GM13977 (cell line): ENCODE data around the gene DMD.

ENCODE experiments used
- DNase-seq: peaks from one replicate; pipeline ENCODE4 v3.0.0; 2012; ENCODE audit warnings: low spot score
- in situ Hi-C: fragments of 300-500 bp; cut with MboI; formaldehyde crosslinking; loops from one replicate; pipeline ENCODE4 v1.12.0; 2022; ENCODE audit warnings: low sequenced_read_pairs, low pct_unique_long_range_greater_than_20kb, mixed read lengths, inconsistent platforms; ENCODE audit not compliant: unreplicated experiment
- TF ChIP-seq, protein P1 (sequence below): IDR thresholded peaks from 2 replicates; pipeline ENCODE4 v1.5.1; 2012; ENCODE audit warnings: mild to moderate bottlenecking, control low read depth; ENCODE audit not compliant: insufficient read depth; ENCODE audit errors: extremely low read depth, missing control alignments

Gene DMD

DNA sequence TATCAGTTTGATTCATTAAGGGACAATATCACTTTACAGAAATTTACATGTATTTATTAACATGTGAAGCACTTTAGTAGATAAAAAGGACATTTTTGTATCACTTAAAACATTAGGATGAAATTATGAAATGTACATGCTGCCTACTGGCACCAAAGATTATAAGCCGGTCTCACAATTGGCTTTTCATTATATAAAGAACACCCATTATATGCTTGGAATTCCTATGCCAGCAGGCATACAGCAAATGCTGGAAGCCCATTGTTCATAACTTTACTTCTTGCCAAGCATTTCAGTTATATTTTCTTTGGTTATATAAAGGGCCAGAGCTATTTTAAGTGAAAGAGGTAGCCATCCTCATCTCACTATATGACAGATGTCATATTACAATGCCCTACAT lies 145.9 kb downstream of the DMD start:
- DNase-seq, result no peak
- in situ Hi-C loops, result no loop called here
- TF ChIP-seq, protein P1, sequence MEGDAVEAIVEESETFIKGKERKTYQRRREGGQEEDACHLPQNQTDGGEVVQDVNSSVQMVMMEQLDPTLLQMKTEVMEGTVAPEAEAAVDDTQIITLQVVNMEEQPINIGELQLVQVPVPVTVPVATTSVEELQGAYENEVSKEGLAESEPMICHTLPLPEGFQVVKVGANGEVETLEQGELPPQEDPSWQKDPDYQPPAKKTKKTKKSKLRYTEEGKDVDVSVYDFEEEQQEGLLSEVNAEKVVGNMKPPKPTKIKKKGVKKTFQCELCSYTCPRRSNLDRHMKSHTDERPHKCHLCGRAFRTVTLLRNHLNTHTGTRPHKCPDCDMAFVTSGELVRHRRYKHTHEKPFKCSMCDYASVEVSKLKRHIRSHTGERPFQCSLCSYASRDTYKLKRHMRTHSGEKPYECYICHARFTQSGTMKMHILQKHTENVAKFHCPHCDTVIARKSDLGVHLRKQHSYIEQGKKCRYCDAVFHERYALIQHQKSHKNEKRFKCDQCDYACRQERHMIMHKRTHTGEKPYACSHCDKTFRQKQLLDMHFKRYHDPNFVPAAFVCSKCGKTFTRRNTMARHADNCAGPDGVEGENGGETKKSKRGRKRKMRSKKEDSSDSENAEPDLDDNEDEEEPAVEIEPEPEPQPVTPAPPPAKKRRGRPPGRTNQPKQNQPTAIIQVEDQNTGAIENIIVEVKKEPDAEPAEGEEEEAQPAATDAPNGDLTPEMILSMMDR, result no peak

DNA sequence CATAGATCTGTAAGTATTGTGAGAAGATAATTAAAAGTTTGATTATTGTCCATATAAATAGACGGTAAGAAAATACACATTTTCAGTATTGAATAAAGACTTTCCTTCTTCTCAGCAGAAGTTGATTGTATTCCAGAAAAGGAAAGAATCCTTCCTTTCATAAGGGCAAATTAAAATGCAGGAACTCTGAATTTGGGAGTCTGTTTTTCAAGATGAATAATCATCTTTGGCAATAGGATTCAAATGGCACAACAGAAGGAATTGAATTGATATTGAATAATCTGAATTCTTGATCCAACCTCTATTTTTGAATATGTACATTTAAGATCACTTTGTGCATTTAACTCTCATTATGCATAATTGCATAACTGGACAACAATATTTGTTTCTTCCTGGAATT lies 149.3 kb downstream of the DMD start:
- in situ Hi-C loops, result no loop called here

DNA sequence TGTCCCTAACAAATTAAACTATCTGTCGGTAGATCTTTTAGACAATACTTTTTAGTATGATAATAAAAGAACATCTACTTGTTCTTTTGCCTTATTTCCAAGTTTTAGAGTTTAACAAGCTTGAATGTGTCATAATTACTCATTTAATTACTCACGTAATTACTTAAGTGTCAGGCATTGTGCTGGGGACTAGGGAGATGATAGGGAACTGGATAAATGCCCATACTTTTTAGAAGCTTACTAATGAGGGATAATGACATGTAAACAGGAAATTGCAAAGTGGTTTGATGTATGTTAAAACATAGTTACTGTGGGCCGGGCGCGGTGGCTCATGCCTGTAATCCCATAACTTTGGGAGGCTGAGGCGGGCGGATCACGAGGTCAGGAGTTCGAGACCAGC lies 158.3 kb downstream of the DMD start:
- TF ChIP-seq, protein P1, result no peak
- in situ Hi-C loops, result no loop called here
- no peak for DNase-seq

More for the DNA sequence above, 149.3 kb downstream of the DMD start:
- DNase-seq, result no peak
- TF ChIP-seq, protein P1, result no peak

DNA sequence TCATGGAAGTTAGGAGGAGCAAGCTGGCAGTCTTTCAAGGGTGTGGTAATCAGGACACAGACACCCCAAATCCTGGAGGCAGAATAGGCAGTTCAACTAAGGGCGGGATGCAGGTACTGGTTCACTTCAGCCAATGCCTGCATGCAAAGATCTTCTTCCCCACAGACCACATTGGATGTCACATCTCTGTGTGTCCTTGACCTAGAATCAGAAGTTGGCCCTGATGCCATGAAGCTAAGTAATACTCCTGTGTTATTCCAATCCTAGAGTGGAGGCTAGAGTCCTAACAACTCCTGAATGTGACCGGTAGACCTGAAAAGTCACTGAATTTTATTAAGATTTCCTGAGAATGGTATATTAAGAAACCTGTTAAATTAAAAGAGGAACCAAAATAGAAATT lies 165.5 kb downstream of the DMD start:
- TF ChIP-seq, protein P1, result no peak
- DNase-seq, result no peak
- in situ Hi-C loops, result no loop called here

DNA sequence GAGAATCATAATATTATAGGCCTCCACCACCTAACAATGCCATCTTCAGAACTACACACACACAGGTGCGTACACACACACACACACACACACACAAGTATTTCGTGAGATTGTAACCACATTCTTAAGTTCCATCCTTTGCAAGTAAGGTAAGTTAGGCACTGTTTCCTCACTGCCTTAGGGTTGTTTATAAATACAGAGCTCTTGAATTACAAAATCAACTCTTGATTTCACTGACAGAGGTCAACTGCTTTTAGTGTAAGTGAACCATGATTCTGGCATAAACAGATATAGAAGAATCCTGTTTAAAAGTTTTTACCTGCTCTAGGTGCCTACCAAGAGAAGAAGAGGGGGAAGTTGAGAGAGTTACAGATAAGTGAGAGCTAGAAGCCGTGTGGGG lies 166.1 kb downstream of the DMD start:
- DNase-seq, result no peak
- in situ Hi-C loops, result no loop called here
- TF ChIP-seq, protein P1, result no peak

DNA sequence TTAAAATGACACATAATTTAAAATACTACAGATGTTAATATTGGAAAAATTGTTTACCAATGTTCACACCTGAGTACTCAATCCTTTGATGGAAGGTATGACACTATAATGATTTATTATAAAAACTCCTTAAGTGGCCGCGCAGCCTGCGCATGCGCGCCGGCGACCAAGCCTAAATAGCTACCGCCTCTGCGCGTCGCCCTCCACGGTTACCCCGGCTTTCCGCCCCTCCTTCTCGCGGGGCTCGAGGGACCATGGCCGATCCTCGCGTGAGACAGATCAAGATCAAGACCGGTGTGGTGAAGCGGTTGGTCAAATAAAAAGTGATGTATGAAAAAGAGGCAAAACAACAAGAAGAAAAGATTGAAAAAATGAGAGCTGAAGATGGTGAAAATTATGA lies 170.2 kb downstream of the DMD start:
- TF ChIP-seq, protein P1, result no peak
- no peak for DNase-seq
- in situ Hi-C loops, result no loop called here

DNA sequence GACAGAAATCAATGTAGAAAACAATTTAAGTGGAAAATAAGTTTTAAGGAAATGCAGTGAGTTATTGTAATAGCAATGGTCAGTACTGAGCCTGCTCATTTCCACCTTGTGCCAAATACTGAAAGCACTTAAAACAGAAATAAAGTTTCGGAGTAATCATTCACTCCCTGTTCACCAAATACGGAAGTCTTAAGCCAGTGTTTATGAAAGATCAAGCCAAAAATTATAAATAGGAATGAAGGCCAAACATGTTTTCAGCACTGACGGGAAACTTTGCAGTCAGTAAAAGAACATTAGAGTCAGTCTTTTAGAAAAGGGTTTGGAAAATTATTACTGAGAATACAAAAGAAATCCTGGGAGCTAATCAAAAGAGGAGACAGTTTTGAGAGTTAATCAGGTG lies 178.6 kb downstream of the DMD start:
- in situ Hi-C loops, result no loop called here
- TF ChIP-seq, protein P1, result no peak
- no peak for DNase-seq
